ENCODE measurements around the gene SERPIND1.

- no peak for TF ChIP-seq NBN (IDR thresholded peaks at IDR 0.05)
- TF ChIP-seq CEBPB (IDR thresholded peaks at IDR 0.05; ENCODE audit: borderline replicate concordance in 1 of 2, low read depth in 2 of 2, low read length in 2 of 2): no peak
- TF ChIP-seq GABPA (IDR thresholded peaks at IDR 0.05; ENCODE audit: low read depth): no peak
- no peak for TF ChIP-seq RAD21 (IDR thresholded peaks at IDR 0.05; ENCODE audit: insufficient read depth, low read depth, low read length)
- TF ChIP-seq SUZ12 (IDR thresholded peaks at IDR 0.05; ENCODE audit: unreplicated experiment): no peak
- TF ChIP-seq, protein P1, sequence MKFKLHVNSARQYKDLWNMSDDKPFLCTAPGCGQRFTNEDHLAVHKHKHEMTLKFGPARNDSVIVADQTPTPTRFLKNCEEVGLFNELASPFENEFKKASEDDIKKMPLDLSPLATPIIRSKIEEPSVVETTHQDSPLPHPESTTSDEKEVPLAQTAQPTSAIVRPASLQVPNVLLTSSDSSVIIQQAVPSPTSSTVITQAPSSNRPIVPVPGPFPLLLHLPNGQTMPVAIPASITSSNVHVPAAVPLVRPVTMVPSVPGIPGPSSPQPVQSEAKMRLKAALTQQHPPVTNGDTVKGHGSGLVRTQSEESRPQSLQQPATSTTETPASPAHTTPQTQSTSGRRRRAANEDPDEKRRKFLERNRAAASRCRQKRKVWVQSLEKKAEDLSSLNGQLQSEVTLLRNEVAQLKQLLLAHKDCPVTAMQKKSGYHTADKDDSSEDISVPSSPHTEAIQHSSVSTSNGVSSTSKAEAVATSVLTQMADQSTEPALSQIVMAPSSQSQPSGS (IDR thresholded peaks at IDR 0.05; ENCODE audit: low read length): no peak
Observed at GRCh38 chr22:20813056-20813455, 39.1 kb downstream of the SERPIND1 start.

Data from GM12878 (cell line).